ENCODE data around the gene DPP10.
A peak's percentile ranks its signal among the peaks of the same experiment; 100 is the strongest.

DPP10 gene

GRCh38 chr2:115161081-115161770 is 718.8 kb downstream of the DPP10 start:
- DNase-seq: peak; percentile 90

- DNase-seq: peak; percentile 76
These were observed 719.5 kb downstream of the DPP10 start for GRCh38 chr2:115161771-115162493.

DNA sequence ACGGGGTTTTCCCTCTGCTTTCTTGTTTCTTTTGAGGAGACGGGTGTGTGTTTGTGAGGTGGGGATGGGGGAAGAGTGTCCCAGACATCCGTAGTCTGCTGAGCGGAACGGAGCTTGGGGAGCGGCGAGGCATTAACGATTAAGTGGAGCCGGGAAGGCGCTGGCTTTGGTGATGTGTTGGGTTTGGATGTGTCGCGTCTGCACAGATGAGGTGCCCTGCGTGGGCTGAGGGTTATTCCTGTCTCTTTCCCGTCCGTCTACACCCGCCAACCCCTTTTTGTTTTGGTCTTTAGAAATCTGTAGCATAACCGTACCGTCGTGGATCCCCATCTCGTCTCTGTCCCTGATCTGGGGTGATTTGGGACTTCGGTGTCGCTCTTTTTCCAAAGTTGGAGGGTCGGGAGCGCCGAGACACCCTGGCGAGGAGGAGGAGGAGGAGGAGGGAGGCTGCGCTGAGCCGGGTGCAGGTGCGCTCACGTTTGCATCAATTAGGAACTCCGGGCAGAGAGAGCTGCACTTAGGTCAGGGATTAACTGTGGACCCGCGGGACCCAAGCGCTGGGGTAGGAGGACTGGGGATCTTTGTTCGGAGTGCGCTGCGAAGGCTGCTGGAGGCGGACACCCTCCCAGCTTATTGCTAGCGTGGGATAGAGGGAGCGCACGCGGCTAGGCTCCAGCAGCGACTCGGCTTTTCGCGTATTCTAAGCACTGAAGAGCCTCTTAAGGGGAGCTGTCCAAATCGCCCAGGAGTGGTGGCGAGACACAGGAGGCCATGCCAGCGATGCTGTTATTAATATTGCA is 720.3 kb downstream of the DPP10 start:
- DNase-seq: peak; percentile 48

- no peak for DNase-seq
These were observed 721.1 kb downstream of the DPP10 start for GRCh38 chr2:115163572-115163971.

GRCh38 chr2:115165529-115166109 is 723.2 kb downstream of the DPP10 start:
- no peak for DNase-seq

DNA sequence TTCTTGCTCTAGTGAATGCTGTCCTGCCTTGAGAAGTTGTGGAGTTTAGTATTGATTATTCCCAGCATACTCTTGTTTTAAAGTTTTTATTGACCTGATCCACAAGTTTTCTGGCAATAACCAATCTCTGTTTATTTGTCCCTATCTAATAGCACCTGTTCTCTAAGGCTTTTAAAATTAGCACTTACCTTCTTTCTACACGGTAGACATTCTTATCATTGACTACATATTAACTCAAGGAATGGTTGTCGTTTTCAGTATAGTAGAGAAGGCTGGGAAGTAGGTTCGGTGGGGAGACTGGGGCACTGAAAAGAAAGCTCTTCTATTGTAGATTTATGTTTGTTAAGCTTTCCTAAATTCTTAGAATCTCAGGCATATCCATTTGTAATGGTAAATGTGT is 726.0 kb downstream of the DPP10 start:
- DNase-seq: no peak

DNA sequence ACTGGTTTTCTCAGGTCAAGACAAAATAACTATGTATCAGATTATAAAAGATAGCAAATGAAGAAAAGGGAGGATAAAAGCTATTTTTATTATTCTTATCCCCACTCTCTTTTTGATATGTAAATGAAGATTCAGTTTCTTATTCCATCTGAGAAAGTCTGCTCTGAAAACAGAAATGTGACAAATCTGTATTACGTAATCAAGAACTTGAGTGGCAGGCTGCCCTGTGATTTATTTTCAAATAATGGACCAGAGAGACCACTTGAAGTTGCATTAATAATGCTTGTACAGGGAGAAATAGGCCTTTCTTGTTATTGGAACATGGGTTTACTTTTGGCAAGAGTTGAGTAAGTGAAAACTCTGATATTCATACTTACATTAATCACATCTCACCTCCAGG is 727.4 kb downstream of the DPP10 start:
- no peak for DNase-seq

DNA sequence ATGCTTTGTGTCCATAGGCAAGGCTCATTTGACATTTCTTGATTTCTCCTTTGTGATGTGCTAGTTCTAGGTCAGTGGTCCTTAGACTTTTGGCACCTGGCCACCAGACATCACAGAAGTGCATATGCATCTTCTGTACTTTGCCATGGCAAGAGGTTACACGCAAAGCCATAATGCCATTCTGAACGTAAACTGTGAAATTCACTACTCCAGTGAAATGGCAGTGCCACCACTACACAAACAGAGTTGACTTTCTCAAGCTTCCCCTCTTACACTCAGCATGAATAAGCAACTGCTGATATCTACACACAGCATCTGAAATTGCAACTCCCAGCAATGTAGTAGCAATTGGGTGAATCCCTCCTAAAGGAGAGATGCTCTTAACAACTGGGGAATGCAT is 729.3 kb downstream of the DPP10 start:
- DNase-seq: no peak

- no peak for DNase-seq
These were observed 732.2 kb downstream of the DPP10 start for GRCh38 chr2:115174651-115175050.

DNA sequence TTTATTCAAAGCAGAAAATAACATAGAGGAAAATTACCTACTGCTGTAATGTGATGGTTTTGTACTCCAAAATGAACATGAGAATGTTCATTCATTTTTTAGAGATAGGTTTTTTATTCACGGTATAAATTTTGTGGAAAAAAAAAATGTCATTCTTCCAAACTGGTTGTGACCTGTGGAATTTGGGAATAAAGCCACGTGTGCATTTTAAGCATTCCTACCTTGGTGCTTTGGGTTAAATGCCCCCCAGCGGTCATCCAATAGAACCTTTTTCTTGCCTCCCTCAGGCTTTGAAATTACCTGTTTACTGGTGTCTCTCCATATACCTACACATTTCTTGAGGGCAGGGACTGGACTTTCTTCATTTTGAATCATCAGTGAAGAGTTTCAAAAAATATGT is 740.7 kb downstream of the DPP10 start:
- no peak for DNase-seq

- no peak for DNase-seq
These were observed 748.0 kb downstream of the DPP10 start for GRCh38 chr2:115190459-115190858.

- no peak for DNase-seq
These were observed 752.2 kb downstream of the DPP10 start for GRCh38 chr2:115194623-115195022.

DNA sequence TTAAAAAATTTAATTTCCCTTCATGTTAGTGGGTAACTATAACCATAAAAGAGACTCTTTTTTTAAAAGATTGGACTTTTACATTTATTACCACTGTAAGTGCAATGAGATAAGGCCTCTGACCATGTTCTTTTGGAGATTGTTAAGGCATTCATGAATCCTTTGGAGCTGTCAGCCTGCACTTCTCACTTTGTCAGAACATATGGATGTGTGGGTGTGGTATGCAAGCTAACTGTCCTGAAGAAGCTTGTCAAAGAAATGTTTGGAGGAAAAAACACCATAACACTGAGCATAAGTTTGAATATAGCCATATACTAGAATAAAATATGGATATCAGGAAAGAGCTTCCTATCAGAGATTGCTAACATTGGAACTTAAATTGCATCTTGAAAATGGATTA is 754.1 kb downstream of the DPP10 start:
- no peak for DNase-seq

DNA sequence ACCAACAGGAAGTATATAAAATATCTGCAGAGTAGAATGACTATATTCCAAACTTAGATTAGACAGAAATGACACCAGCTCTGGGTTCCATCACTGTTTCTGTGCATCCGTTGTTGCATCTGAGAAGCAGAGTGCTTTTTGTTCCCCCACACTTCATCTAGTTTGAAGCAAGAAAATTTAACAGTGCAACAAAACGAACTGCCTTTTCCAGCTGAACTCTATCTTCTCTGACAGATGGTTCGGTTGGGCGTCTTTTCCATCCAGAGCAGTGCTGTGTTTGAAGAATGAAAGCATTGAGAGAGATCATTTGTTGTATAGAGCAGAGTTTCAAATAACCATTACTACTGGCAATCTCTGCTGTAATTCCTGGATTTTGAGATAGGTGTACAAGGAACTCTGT is 757.5 kb downstream of the DPP10 start:
- DNase-seq: no peak

GRCh38 chr2:115201386-115201785 is 758.9 kb downstream of the DPP10 start:
- no peak for DNase-seq

DNA sequence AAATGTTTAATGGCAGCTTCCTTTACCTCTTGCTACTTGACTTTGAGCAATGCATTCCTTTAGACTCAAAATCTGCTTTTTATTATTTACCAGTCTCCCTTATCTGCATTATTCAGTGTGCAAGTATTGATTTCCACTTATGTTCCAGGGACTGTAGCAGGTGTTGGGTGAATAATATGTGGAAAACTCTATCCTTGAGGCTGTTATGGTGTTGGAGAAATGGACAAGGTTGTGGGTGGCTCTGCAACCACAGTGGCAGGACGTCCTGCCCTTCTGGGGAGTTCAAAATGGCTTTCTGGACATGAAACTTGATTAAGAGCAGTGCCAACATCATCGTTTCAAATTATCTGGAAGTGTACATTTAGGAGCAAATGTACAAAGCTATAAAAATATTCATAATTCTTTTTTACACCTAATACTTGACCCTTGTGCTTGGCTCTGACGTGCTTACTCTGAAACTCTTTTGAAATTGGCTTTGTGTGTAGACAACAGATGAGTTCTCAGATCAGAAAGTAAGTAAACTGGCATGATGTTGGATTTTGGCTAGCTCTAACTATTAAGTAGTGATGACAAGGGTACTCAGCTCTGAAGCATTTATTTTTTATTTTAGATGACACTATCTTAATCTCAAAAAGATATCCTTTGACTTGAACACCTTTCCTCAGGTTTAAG is 766.2 kb downstream of the DPP10 start:
- DNase-seq: no peak

- no peak for DNase-seq
These were observed 771.6 kb downstream of the DPP10 start for GRCh38 chr2:115214050-115214449.

DNA sequence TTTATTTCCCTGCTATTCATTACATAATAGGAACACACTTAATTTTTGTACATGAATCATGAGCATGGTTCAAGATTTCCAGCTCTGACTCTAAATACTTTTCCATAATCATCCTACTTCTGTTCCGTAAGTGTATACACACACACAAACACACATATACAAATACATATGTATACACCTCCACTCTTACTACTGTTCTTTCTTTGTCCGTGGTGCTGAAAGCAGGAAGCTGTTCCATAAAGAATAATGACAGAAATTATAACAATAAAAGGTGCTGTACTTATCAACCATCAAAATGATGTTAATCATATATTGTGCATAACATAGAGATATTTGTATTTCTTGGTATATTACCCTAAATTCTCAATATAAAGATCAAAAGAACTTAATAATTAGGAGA is 776.9 kb downstream of the DPP10 start:
- DNase-seq: no peak

DNA sequence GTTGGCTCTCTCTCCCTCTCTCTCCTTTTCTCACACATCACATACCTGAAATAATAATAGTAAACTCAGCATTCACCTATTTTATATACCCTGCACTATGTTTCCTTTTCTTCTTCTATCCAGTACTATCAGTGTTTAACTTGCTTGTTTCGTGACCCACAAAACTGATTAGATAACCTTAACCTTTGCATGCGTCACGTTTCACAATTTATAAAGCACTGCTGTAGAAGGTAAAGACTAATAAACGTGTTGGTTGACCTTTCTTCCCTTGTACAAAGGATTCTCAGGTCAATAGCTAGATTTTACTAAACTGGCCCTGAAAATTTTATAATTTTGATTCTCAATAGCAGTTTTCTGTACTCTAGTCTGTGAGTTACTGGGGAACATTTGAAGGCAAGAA is 791.7 kb downstream of the DPP10 start:
- DNase-seq: no peak

DNA sequence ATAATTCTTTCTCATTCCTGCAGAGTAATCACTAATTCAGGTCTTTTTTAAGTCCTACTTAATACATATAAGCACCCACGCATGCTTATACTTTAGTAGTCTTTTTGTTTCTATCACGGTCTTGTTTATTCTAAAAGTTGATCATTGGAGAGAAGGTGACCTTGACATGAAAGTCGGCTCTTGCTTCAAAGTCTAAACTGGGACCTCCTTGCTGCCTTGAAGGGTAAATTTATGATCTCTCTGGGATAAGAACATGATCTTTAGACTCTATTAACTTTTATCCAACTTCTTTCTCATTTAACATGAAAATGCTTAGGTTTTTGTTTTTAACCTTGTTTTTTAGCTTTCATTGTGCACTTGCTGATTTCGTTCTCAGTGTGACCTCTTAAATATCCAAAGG is 792.3 kb downstream of the DPP10 start:
- no peak for DNase-seq

DNA sequence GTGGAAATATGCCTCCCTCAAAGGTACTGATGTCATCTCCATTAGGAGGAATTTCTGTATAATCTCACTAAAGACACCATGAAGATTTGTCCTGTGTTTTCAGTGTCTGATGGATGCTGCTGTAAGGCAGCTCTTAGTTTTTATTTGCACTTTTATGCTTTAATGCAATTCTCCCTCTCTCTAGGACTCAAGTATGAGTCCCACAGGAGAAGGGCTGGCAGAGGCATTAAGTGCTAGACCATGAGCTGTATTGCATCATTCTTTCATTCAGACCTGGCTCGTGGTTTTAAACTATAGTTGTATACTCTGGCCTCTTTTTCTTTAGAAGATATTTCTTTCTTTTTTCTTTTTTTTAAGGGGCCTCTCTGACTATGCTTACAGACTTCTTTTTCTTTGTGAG is 805.6 kb downstream of the DPP10 start:
- DNase-seq: no peak

DNA sequence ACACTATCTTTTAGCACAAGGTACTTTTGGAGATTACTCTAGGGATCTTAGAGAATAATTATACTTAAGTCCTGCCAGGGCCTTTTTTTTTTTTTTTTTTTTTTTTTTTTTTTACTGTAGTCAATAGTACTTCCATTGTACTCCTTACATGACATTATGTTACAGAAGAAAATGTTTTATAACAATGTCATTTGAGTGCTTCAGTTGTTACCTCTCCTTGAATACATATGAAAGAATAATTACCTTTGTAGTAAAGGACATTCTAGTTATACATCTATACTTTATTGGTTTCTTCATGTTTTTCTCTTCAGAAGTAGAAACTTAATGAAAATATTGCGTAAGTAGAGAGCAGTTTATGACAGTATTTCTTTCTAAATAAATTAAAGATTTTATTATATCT is 834.9 kb downstream of the DPP10 start:
- DNase-seq: no peak

Data from right kidney (tissue), 1 donor.